Loucy (cell line): ENCODE measurements around the gene ISLR.

Source experiments
- EZH2phosphoT487 ChIP-seq: fragments of 200-600 bp; IDR thresholded peaks from 2 replicates; pipeline ENCODE4 v1.6.1; 2018; ENCODE audit warnings: antibody characterized with exemption, mild to moderate bottlenecking, moderate library complexity, borderline replicate concordance
- TF ChIP-seq, protein P1 (sequence below): fragments of 200-600 bp; sonication (generic); conservative IDR thresholded peaks from 2 replicates; pipeline ENCODE4 v1.5.1; 2014; ENCODE audit warnings: mild to moderate bottlenecking, antibody characterized with exemption, low read length

DNA sequence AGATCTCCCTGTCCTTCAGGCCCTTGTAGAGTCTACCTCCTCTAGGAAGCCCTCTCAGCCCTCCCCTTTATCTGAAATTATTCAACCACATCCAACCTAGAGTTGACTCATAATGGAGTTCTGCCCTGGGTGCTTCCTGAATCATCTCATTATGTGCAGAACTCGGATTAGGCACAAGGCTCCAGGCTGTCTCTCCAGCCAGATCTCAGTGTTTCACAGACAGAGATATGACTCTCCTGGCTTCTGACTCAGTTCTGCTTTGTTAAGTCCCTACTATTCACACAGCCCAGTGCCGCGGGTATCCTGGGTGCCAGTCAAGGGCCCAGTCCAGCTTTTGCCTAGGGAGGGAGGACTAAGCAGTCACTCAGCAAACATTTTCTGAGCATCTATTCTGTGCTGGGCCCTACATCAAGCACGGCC, 19.8 kb downstream of the ISLR start:
- TF ChIP-seq, protein P1, sequence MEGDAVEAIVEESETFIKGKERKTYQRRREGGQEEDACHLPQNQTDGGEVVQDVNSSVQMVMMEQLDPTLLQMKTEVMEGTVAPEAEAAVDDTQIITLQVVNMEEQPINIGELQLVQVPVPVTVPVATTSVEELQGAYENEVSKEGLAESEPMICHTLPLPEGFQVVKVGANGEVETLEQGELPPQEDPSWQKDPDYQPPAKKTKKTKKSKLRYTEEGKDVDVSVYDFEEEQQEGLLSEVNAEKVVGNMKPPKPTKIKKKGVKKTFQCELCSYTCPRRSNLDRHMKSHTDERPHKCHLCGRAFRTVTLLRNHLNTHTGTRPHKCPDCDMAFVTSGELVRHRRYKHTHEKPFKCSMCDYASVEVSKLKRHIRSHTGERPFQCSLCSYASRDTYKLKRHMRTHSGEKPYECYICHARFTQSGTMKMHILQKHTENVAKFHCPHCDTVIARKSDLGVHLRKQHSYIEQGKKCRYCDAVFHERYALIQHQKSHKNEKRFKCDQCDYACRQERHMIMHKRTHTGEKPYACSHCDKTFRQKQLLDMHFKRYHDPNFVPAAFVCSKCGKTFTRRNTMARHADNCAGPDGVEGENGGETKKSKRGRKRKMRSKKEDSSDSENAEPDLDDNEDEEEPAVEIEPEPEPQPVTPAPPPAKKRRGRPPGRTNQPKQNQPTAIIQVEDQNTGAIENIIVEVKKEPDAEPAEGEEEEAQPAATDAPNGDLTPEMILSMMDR, result no peak
- TF ChIP-seq EZH2phosphoT487, result no peak
